GM11168 (cell line): ENCODE measurements around the gene LCORL.

Experiments
- in situ Hi-C: fragments of 300-500 bp; cut with MboI; formaldehyde crosslinking; loops from one replicate; pipeline ENCODE4 v1.12.0; 2022; ENCODE audit warnings: low sequenced_read_pairs; ENCODE audit not compliant: unreplicated experiment

The LCORL gene

DNA sequence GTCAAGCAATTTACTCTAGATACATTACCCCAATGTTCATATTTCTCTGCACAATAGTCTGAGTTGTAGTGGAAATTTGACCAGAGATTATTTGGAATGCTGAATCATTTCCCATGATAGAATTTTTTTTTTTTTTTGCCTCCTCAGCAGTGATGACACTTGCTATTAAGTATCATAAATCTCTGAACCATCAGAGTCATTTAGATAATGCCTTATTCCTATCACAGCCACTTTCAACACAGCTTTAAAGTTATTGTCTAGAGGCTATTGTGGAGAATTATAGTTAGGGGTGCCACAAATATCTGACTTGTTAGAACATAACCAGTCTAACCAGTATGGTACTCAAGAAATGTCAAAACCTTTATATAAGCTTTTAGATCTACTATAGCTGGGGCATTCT, 79.8 kb downstream of the LCORL start:
- in situ Hi-C loops: no loop called here

DNA sequence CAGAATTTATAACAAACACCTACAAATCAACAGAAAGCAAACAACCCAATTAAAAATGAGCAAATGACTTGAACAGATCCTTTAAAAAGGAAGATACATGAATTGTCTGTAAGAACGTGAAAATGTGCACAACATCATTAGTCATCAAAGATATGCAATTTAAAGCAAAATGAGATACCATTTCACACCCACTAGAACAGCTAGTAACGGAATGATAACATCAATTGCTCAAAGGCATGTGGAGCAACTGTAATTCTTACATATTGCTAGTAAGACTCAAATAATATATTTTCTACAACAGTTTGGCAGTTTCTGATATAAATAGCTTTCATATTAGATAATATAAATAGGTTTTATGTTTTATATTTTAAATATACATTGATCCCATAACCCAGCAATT, 82.5 kb downstream of the LCORL start:
- in situ Hi-C loops: no loop called here

DNA sequence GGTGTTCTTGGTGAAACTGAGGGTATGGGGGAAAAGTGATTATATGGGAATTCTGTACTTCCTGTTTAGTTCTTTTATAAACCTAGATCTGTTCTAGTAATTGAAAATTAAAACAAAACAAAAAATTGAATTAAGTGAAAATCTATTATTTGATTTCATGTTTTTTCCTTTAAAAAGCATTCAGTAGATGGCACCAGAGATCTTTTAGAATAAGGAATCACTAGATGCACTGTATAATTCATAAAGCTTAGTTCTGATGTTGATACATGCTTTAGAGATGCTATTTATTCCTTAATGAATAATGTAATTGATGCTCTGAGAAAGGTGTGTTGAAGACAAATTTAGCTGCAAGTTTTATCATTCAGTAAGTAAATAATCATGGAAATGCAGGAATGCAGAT, 87.3 kb downstream of the LCORL start:
- in situ Hi-C loops: no loop called here

DNA sequence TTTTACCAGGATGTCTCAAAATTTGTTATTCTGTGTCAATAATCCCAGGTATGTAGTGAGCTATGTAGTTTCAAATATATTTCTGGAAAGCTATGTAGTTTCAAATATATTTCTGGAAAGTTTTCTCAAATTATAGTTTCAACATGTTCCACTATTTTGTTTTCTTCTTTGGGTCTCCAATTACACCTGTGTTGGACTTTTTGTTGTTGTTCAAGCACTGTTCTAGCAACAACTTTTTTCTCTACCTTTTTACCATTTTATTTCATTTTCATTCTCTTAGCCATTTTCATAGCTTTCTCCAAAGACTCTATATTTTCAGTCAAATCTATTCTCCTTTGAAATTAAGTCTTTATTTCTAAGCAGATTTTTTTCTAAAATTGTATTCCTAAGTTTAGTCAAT, 88.4 kb downstream of the LCORL start:
- in situ Hi-C loops: no loop called here

DNA sequence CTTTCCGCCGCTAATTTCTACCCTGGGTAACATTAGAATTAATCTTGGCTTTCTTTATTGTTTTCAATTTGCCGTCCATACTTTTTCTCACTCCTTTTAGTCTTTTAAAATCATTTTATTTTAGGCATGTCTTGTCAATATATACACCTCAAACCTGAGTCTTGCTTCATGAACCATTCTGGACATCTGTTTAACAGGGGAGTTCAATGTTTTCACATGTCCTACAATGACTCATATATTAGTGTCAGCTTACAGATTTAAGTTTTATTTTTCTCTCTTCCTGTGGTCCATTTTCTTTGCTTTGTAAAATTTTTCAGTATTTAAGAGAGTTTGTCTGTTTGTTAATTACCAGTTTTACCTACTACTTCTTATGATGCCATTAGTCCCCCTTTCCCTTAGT, 89.5 kb downstream of the LCORL start:
- in situ Hi-C loops: no loop called here

DNA sequence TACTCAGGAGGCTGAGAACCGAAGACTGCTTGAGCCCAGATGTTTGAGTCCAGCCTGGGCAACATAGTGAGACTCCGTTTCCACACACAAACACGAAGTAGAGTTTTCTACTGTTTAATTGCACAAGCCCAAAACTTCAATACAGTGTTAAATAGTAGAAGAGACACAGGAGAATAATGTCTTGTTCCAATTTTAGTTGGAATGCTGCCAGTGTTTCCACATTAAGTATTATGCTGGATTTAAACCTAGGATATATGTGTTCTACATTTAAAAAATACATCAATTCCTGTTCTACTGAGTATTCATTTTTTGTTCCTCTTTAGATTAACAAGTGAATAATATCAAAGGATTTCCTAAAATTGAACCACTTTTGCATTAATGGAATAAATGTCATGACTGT, 91.3 kb downstream of the LCORL start:
- in situ Hi-C loops: no loop called here

DNA sequence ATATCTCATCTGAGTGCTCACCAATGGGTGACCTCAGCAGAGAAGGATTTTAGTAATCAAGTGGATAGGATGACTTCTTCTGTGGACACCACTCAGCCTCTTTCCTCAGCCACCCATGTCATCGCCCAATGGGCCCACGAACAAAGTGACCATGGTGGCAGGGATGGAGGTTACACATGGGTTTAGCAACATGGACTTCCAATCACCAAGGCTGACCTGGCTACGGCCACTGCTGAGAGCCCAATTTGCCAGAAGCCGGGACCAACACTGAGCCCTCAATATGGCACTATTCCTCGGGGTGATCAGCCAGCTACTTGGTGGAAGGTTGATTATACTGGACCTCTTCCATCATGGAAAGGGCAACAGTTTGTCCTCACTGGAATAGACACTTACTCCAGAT, 97.4 kb downstream of the LCORL start:
- in situ Hi-C loops: no loop called here

DNA sequence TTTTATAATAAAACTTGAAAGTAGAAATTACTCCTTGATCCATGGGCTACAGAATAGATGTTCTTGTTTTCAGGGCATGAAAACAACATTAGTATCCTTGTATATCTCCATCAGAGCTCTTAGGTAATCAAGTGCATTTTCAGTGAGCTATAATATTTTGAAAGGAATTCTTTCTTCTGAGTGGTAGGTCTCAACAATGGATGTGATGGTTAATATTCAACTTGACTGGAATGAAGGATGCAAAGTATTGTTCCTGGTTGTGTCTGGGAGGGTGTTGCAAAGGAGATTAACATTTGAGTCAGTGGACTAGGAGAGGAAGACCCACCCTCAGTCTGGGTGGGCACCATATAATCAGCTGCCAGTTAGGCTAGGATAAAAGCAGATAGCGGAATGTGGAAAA, 100.1 kb downstream of the LCORL start:
- in situ Hi-C loops: no loop called here

DNA sequence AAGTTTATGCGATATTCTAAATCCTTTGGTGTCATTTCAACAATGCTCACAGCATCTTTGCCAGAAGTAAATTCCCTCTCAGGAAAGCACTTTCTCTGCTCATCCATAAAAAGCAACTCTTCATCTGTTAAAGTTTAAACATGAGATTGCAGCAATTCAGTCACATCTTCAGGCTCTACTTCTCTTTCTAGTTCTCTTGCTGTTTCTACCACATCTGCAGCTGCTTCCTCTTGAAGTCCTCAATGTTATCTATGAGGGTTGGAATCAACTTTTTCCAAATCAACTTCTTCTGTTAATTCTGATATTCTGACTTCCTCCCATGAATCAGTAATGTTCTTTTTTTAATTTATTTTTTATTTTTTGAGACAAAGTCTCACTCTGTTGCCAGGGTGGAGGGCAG, 100.9 kb downstream of the LCORL start:
- in situ Hi-C loops: no loop called here

DNA sequence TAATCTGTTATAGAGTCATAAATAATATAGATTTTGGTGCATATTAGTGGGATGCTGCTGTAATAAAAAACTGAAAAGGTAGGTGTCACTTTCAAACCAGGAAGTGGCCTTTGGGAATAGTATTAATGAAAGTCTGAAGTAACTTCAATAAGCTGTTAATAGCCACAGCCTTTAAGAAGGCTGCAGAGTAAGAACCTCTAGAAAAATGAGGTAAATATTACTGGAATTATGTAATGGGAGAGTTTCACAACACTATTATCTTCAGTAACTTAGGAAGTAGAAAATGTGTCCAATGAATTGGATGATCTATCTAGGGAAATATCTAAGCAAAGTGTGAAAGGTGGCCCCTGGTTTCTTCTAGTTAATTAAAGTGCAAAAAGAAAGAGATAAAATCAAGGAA, 106.1 kb downstream of the LCORL start:
- in situ Hi-C loops: no loop called here

DNA sequence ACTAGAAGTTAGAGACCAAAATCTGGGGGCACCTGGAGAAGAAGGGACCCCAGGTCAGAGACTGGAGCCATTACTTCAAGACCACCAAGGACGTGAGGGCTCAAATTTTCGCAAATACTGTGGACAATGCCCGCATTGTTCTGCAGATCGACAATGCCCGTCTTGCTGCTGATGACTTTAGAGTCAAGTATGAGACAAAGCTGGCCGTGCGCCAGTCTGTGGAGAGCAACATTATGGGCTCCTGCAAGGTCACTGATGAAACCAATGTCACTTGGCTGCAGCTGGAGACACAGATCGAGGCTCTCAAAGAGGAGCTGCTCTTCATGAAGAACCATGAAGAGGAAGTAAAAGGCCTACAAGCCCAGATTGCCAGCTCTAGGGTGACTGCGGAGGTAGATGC, 109.5 kb downstream of the LCORL start:
- in situ Hi-C loops: no loop called here

DNA sequence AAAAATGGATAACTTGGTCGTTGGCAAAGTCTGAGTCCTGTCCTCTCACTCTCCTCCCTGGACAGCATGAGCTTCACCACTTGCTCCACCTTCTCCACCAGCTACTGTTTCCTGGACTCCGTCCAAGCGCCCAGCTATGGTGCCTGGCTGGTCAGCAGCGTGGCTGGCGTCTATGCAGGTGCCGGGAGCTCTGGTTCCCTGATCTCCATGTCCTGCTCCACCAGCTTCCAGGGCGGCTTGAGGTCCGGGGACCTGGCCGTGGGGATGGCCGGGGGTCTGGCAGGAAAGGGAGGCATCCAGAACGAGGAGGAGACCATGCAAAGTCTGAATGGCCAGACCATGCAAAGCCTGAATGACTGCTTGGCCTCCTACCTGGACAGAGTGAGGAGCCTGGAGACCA, 109.9 kb downstream of the LCORL start:
- in situ Hi-C loops: no loop called here

DNA sequence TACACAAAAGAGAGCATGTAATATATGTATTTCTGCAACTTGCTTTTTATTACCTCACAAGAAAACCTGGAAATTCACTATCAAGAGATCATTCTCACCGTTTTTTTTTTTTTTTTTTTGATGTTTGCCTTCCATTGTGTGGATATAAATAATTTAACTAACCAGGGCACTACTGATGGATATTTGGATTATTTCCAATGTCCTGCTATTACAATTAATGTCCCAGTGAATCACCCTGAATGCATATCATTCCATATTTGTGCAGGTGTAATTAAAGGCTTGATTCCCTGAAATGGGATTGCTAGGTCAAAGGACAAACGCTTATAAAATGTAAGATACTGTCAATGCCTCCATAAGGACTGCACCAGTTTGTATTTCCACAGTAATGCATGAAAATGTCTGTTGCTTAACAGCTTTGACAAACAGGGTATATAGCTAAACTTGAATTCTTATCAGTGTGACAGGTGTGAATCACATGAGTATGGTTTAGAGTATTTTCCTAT, 123.0 kb downstream of the LCORL start:
- in situ Hi-C loops: no loop called here

DNA sequence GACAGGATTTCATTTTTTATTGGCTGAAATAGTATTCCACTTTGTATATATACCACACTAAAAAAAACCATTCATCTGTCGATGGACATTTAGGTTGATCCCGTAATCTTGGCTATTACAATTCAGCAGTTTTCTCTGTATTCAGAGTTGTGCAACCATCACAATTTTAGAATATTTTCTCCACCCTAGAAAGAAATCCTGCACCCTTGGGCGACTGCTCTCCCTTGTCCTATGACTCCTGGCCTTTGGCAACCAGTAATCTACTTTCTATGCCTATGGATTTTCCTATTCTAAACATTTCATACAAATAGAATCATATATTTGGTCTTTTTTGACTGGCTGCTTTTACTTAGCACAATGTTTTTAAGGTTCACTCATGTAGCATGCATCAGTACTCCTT, 126.1 kb downstream of the LCORL start:
- in situ Hi-C loops: no loop called here

DNA sequence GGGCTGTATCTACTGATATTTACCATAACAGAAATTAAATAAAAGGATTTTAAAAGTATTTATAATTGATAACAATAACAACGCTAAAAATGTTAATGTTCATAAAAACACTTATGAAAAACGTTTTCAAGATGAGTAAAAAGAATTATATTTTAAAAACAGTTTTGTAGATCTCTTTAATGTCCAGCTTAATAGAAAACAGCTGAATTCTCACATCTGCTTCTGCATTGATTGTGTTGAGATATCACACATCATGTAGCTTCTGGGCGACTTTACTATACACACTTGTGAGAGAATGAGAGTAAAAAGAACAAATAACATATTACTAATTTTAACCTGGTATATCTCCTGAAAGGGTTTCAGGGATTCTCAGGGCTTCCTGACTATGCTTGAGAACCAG, 127.1 kb downstream of the LCORL start:
- in situ Hi-C loops: no loop called here

DNA sequence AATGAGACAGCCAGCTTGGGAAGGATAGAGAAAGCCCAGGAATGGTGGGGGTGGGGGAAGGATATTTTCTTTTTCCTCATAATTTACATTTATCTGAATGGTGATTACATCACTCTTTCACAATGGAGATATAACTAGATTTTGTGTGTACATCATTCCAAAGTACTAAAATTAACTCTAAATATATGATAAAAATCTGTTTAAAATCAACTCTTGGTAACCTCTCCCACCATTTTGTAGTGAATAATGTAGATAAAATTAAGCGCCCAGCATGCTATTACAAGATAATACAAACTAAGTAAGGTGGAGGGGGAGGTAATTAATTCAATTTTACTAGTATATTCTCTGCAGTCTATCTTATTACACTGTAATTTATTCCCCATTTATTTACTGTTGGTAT, 131.9 kb downstream of the LCORL start:
- in situ Hi-C loops: no loop called here

DNA sequence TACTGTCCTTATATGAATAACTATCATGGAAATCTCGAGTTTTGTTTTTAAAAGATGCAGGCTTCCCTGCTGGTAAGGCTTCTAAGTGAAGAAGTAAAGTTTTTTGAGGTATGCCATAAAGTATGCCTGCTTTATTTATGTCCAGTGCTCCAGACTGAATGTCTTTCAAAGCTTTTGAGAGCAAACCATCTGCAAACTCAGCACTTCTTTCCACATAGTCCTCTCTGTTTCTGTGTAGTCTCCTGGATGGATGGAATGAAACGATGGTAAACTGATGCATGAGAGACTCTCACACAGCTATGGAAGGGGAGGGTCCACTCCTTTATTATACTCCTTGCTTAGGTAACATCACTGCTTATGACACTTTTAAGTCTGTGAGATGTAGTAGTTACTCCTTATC, 137.0 kb downstream of the LCORL start:
- in situ Hi-C loops: no loop called here

DNA sequence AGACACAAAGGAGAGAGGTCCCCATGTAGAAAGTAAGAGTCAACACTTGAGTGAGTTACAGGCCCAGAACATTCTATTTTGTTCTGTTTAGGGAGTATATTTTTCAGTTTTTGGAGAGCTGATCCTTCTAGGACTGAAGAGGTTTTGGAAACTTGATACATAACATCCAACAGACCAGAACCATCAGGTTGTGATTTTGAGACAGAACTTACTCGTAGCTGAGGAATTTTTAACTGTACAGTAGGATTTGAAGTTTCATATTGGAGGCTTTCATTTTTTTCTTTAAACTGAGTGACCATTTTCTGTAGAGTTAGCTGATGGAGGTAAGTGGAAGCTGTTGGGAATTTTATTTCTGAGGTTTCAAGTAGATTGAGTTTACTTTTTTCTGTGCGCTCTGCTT, 137.5 kb downstream of the LCORL start:
- in situ Hi-C loops: no loop called here

DNA sequence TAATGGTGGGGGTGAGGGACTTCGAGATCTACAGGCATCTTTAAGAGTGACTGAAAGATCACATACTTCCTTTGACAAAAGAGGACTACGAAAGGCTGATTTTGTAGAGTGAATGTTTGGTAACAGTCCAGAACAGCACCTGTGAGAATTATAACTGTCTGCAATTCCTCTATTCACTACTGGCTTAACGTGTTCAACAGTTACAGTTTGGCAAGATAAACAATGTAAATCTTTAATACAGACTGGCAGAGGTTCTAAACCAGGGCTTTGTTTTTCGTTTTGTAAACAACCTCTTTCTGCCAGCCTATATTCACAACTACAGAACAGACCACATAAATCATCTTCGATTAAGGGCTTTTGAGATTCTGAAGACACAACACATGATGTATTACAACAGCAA, 143.9 kb downstream of the LCORL start:
- in situ Hi-C loops: no loop called here

DNA sequence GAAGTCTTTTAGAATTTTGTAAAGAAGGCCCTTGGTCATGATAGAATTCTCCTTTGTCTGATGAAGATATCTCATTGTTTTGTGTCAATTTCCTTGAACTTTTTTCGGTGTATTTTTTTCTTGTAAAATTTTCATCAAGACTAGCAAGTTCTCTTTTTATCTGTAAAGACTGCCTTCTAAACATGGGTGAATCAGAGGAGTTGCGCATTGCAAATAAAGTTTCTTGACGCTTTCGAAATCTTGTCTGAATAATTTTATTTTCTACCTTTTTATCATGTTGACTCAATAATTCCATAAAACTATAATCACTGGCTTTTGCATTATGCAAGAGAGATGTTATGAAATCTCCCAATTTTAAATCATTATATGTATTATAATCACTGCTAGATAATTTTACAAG, 144.6 kb downstream of the LCORL start:
- in situ Hi-C loops: no loop called here

DNA sequence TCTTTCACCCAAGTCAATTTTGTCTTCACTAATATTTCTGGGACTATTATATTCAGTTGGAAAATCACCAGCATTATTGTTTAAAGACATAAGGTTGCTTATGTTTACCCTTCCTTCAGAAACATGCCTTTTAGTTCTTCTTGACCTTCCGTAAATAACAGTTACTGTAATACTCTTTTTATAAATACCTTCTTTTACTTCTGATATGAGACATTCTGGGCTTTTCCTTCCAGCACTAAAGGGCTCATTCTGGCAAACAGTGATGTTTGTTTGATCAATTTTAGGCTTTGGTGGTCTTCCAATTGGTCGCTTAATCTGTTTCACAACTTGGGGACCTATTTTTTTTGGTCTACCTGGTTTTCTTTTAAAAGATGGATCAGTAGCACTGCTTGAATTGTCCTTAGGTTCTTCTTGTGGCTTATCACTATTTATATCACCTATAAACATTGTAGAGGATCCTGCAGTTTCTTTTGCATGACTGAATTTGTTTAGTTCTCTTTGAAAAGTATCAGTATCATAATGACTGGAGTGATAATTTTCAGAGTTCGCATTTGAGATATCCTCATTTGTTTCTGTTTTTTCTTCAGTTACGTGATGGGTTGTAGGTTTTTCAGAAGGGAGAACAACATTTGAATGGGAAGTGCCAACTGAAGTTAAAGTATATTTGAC, 146.0 kb downstream of the LCORL start:
- in situ Hi-C loops: no loop called here

DNA sequence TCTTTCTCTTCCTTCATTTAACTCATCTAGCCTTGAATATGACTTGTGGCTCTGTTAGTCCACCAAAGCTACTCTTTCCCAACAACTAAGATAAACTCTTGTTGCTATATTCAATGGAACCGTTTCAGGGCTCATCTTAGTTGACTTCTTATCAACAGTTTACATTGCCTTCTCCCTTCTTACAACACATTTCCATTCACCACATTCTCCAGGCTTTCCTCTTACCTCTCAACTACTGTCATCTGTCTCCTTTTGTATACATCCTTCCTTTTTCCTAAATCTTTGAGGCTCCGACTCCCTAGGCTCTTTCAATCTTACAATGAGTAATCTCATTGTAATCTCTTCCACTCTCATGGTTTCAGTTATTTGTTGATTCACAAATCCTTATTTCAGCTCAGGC, 152.2 kb downstream of the LCORL start:
- in situ Hi-C loops: no loop called here

DNA sequence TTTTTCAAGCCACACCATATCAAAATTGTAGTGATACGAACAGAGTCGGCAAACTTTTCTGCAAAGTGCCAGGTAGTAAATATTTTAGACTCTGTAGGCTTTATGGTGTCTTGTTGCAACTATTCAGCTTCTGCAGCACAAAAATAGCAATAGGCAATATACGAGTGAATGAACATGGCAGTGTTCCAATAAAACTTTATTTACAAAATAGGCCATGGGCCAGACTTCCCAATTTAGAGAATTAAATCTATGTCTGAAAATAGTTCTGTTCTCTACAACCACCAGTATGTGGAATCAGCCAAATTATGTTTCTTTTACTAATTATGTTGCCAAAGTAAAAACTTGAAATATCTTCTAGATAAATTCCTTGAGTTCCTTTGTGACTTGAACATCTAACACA, 154.3 kb downstream of the LCORL start:
- in situ Hi-C loops: no loop called here
